ENCODE data around the gene SLC35G2.
"Not testable (repeated sequence)": the region's sequence is repeated elsewhere in the genome, so short reads cannot be mapped to it uniquely, and the experiment has no call there.

Gene SLC35G2

GRCh38 chr3:136885357-136886213, 66.7 kb downstream of the SLC35G2 start:
- DNase-seq (ENCODE audit: low spot score), result no peak

- DNase-seq (ENCODE audit: low spot score), result no peak
Observed at GRCh38 chr3:136889947-136890346, 71.0 kb downstream of the SLC35G2 start.

DNA sequence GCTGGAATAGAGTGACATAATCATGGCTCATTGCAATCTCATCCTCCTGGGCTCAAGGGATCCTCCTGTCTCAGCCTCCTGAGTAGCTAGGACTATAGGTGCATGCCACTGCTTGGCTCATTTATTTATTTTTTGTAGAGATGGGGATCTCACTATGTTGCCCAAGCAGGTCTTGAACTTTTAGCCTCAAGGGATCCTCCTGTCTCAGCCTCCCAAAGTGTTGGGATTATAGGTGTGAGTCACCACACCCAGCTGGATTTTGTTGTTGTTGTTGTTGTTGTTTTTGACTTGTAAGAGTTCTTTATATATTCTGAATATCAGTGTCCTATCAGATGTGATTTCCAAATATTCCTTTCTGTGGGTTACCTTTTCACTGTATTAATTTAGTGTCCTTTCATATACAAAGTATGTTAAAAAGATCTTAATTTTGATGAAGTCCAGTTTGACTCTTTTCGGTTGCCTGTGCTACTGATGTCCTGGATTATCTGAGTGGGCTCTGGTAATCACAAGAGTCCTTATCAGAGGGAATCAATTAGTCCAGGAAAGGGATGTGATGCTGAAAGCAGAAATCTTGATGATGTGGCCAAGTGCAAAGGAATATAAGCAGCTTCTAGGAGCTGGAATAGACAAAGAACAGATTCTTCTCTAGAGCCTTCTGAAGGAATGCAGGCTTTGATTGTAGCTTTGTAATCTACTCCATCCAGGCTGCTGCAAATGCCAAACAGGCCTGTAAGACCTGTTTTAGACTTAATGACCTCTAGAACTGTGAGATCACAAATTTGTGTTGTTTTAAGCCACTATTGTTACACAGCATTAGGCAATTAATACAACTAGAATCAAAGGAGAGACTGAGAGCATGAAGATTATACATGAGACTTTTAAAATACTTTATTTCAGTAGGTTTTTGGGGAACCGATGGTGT, 73.3 kb downstream of the SLC35G2 start:
- no peak for DNase-seq (ENCODE audit: low spot score)

GRCh38 chr3:136893848-136894443, 75.0 kb downstream of the SLC35G2 start:
- DNase-seq (ENCODE audit: low spot score), result no peak

- not testable (repeated sequence) for DNase-seq (ENCODE audit: low spot score)
Observed at GRCh38 chr3:136897171-136897570, 78.2 kb downstream of the SLC35G2 start.

DNA sequence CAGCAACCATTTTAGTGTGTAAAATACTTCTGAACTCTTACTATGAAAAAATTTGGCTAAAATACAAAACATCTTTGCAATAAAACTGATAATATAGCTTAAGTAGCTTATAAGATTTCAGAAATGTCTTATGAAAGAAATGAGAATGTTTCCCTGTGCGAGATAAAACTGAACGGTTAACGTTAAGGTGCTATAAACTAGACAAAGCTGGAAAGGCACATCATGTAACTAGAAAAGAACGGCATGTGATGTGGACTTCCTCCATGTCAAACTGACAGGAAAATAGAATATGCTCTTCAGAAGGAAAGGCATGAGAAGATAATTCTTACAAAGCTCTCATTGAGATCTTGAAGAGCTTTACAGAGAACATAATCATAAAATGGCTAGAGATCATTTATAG, 79.6 kb downstream of the SLC35G2 start:
- no peak for DNase-seq (ENCODE audit: low spot score)

DNA sequence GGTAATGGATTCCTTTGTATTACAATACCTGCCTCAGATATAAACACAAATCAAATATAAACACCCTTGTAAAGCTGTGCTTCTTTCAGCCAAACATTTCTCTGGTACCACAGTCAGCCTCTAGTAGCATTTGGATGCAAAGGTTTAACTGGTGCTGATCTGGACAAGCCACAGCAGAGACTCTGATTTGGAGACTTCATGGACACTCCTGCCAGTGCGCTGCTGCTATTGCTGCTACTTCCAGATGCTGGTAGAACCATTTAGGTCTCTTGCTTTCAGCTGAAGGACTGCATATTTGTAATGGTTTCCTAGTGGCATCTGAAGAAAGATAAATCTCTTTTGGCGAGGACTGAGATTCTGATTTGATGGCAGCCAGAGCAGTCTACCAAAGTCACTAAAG, 80.0 kb downstream of the SLC35G2 start:
- no peak for DNase-seq (ENCODE audit: low spot score)

DNA sequence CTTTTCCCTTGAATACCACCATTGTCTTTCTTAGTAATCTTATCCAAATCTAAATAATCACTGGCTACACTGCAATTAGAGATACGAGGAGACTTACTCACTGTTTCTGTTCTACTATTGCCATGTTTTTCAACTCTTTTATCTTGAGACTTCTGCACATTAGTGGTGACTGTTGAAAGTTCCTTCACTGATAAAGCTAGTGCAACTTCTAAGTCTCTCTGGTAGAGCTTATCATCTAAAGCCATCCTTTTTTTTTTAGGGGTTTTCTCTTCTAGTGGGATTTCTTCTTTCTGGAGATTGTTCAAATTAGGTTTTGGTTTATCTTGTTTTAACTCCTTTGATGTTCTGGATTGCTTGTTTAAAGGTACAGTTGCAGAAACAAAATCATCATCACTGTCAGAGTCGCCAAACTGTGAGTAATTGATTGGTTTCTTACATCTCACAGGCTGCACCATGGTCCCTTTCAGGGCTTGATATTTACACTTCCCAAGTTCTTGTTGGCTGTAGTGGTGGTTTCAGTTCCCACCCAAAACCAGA, 80.8 kb downstream of the SLC35G2 start:
- no peak for DNase-seq (ENCODE audit: low spot score)

GRCh38 chr3:136900694-136901093, 81.8 kb downstream of the SLC35G2 start:
- not testable (repeated sequence) for DNase-seq (ENCODE audit: low spot score)

- no peak for DNase-seq (ENCODE audit: low spot score)
Observed at GRCh38 chr3:136901391-136901790, 82.5 kb downstream of the SLC35G2 start.

DNA sequence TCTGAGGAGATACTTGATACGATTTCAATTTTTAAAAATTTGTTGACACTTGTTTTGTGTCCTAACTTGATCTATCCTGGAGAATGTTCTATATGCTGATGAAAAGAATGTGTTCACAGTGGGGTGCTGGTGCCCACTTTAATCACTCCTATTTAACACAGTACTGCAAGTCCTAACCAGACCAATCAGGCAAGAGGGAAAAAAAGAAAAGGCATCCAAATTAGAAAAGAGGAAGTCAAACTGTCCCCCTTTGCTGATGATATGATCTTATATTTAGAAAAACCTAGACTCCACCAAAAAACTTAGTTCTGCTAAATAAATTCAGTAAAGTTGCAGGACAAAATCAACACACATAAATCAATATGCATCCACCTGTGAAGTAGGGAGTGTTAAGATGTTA, 83.6 kb downstream of the SLC35G2 start:
- not testable (repeated sequence) for DNase-seq (ENCODE audit: low spot score)

GRCh38 chr3:136903899-136904298, 85.0 kb downstream of the SLC35G2 start:
- DNase-seq (ENCODE audit: low spot score), result no peak

DNA sequence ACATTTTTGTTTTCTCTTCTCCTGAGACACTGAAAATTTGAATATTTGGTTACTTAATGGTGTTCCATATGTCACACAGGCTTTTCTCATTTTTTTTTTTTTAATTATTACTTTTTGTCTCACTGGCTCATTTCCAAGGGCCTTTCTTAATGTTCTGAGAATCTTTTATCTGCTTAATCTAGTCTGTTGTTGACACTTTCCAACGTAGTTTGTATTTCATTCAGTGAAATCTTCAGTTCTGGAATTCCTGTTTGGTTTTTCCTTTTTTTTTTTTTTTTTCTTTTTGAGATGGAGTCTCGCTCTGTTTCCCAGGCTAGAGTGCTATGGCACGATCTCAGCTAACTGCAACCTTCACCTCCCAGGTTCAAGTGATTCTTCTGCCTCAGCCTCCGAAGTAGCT, 85.8 kb downstream of the SLC35G2 start:
- DNase-seq (ENCODE audit: low spot score), result no peak

Measured in left forelimb (tissue), 1 donor.